ENCODE results near the gene CDKN1C. TPM values are rescaled to one million over a fixed set of nuclear protein-coding genes. Genes with fewer than 3 reads are reported as not detected.

Gene CDKN1C
- total RNA-seq, 1 donor from 2014 or later: 47.8 TPM

- H3K9ac ChIP-seq: no peak overlapping the region
- H3K27ac Mint-ChIP-seq: no peak overlapping the region
- no peaks in the 10 kb centered on the region for H3K9me3 Mint-ChIP-seq
- H3K4me2 ChIP-seq: no peak overlapping the region
- H3K36me3 ChIP-seq: no peaks in the 10 kb centered on the region
- peaks cover 61% of the 10 kb centered on the region for H3F3A ChIP-seq (ENCODE audit: low read depth)
- H3K36me3 Mint-ChIP-seq: no peaks in the 10 kb centered on the region
- peaks cover 33% of the 10 kb centered on the region for H3K27me3 Mint-ChIP-seq (ENCODE audit: insufficient read depth, low read depth)
- H3K4me3 ChIP-seq: no peak overlapping the region
- H3K4me3 Mint-ChIP-seq: peak overlapping the region; percentile 33
- TF ChIP-seq EZH2phosphoT487 (IDR thresholded peaks at IDR 0.05): no peak
- no peak for TF ChIP-seq EZH2 (IDR thresholded peaks at IDR 0.05)
- no peak for TF ChIP-seq CTCF (IDR thresholded peaks at IDR 0.05)
- H3K27ac ChIP-seq: no peak overlapping the region
- no peaks in the 10 kb centered on the region for H3K79me2 ChIP-seq (ENCODE audit: low read depth)
- peaks cover 71% of the 10 kb centered on the region for H3K27me3 ChIP-seq
- no peak overlapping the region for H2AFZ ChIP-seq (replicated peaks)
- H4K20me1 ChIP-seq (ENCODE audit: low read depth): no peaks in the 10 kb centered on the region
- no peaks in the 10 kb centered on the region for H3K9me3 ChIP-seq (ENCODE audit: low read depth)
- DNase-seq (ENCODE audit: low spot score): no peak
- H3K4me1 ChIP-seq: peaks cover 37% of the 10 kb centered on the region
- peaks cover 46% of the 10 kb centered on the region for H3K4me1 Mint-ChIP-seq
Observed at GRCh38 chr11:2865922-2866577, 19.5 kb downstream of the CDKN1C start.

- no peak overlapping the region for H3K4me2 ChIP-seq
- no peak overlapping the region for H3K4me3 ChIP-seq
- peaks cover 28% of the 10 kb centered on the region for H3K4me1 ChIP-seq
- peak overlapping the region; percentile 44 for H3K4me3 Mint-ChIP-seq
- DNase-seq (ENCODE audit: low spot score): no peak
- H3K9me3 ChIP-seq (ENCODE audit: low read depth): no peaks in the 10 kb centered on the region
- H3K36me3 ChIP-seq: no peaks in the 10 kb centered on the region
- H3K79me2 ChIP-seq (ENCODE audit: low read depth): no peaks in the 10 kb centered on the region
- H3K36me3 Mint-ChIP-seq: no peaks in the 10 kb centered on the region
- peak overlapping the region; percentile 61 for H3K27ac Mint-ChIP-seq
- H3K27ac ChIP-seq: no peak overlapping the region
- no peak overlapping the region for H3K9ac ChIP-seq
- H3K27me3 ChIP-seq: peaks cover 71% of the 10 kb centered on the region
- no peaks in the 10 kb centered on the region for H4K20me1 ChIP-seq (ENCODE audit: low read depth)
- TF ChIP-seq CTCF (IDR thresholded peaks at IDR 0.05) (no peak), EZH2phosphoT487 (IDR thresholded peaks at IDR 0.05) (no peak), EZH2 (IDR thresholded peaks at IDR 0.05) (no peak)
- peaks cover 51% of the 10 kb centered on the region for H3F3A ChIP-seq (ENCODE audit: low read depth)
- H3K27me3 Mint-ChIP-seq (ENCODE audit: insufficient read depth, low read depth): peaks cover 29% of the 10 kb centered on the region
- no peaks in the 10 kb centered on the region for H3K9me3 Mint-ChIP-seq
- no peak overlapping the region for H2AFZ ChIP-seq (replicated peaks)
- H3K4me1 Mint-ChIP-seq: peaks cover 49% of the 10 kb centered on the region
Observed at GRCh38 chr11:2864901-2865300, 20.7 kb downstream of the CDKN1C start.

DNA sequence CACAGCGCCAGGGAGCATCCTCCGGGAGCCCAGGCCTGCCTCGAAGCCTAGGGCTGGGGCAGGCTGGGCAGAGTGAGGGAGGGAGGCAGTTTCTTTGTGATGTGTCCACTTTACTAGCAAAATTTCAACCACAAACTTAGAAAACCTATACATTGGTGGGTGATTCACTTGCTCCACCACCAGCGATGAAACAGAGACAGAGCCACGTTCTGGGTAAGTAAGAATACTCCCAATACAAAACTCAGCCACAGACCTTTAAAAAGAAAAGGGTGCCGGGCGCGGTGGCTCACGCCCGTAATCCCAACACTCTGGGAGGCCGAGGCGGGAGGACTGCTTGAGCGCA, 22.3 kb downstream of the CDKN1C start:
- no peak overlapping the region for H3K27ac ChIP-seq
- Mint-ChIP-seq H3K27me3 (ENCODE audit: insufficient read depth, low read depth) (peaks cover 26% of the 10 kb centered on the region), H3K4me3 (peak overlapping the region; percentile 62), H3K36me3 (no peaks in the 10 kb centered on the region), H3K27ac (no peak overlapping the region), H3K9me3 (no peaks in the 10 kb centered on the region), H3K4me1 (peaks cover 51% of the 10 kb centered on the region)
- H3K79me2 ChIP-seq (ENCODE audit: low read depth): no peaks in the 10 kb centered on the region
- no peak overlapping the region for H2AFZ ChIP-seq (replicated peaks)
- no peak overlapping the region for H3K9ac ChIP-seq
- peaks cover 41% of the 10 kb centered on the region for H3F3A ChIP-seq (ENCODE audit: low read depth)
- H3K4me3 ChIP-seq: peak overlapping the region; percentile 43
- H3K4me1 ChIP-seq: peaks cover 25% of the 10 kb centered on the region
- DNase-seq (ENCODE audit: low spot score): no peak
- no peaks in the 10 kb centered on the region for H4K20me1 ChIP-seq (ENCODE audit: low read depth)
- H3K36me3 ChIP-seq: no peaks in the 10 kb centered on the region
- no peaks in the 10 kb centered on the region for H3K9me3 ChIP-seq (ENCODE audit: low read depth)
- no peak for TF ChIP-seq CTCF (IDR thresholded peaks at IDR 0.05)
- no peak for TF ChIP-seq EZH2phosphoT487 (IDR thresholded peaks at IDR 0.05)
- no peak for TF ChIP-seq EZH2 (IDR thresholded peaks at IDR 0.05)
- peak overlapping the region; percentile 90 for H3K4me2 ChIP-seq
- peaks cover 59% of the 10 kb centered on the region for H3K27me3 ChIP-seq

All from neural progenitor cell (in vitro differentiated cells).